GM23338 (cell line): ENCODE results near the gene ELMO3.

Source experiments
- CTCF ChIP-seq, 2 experiments: fragments of 200-600 bp in 1 of 2; sonication (generic) in 1 of 2; conservative IDR thresholded peaks; 2 replicates each; pipeline versions ENCODE4 v1.5.1 to v1.6.1; 2016 to 2017; ENCODE audit warnings: antibody characterized with exemption in 2 of 2, low read depth in 2 of 2, mild to moderate bottlenecking in 2 of 2, moderate library complexity in 1 of 2
- EZH2phosphoT487 ChIP-seq: fragments of 200-600 bp; sonication (generic); IDR thresholded peaks from one replicate; pipeline ENCODE4 v1.8.1; 2018; ENCODE audit warnings: antibody characterized with exemption; ENCODE audit not compliant: unreplicated experiment
- JUNB ChIP-seq: IDR thresholded peaks from one replicate; pipeline ENCODE4 v1.6.1; 2016; ENCODE audit warnings: antibody characterized with exemption; ENCODE audit not compliant: unreplicated experiment

- TF ChIP-seq JUNB: no peak
- TF ChIP-seq CTCF (conservative IDR thresholded peaks at IDR 0.05; ENCODE audit: low read depth in 2 of 2): no peak
- TF ChIP-seq EZH2phosphoT487: no peak
These were observed 28.6 kb upstream of the ELMO3 start, which contains the start of gene NOL3 for GRCh38 chr16:67170168-67170948.
